ENCODE results near the gene BCS1L.

DNA sequence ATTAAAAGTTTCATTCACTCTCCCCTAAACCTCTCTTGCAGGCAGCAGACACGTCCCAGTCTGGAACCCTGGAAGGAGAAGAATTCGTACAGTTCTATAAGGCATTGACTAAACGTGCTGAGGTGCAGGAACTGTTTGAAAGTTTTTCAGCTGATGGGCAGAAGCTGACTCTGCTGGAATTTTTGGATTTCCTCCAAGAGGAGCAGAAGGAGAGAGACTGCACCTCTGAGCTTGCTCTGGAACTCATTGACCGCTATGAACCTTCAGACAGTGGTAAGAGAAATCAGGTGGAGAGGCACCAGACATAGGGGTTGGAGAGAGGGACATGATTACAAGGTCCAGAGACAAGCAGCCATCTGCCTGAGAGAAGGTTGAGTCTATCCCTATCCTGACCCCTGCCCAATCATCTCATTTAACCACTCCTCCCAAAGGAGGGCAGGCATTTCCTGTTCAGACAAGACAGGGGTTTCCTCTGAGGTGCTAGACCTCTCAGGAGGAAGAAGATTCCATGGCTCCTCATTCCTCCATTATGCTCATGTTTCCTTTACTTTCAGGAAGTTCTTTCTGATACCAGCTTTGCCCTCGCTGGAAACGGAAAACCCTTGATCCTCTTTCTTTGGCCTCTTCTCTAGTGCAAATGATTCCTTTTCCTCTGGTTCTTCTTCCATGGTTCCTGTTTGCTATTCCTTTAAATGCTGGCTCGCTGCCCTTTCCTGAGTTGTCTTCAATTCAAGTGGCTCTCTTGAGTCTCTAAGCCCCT lies 36.7 kb upstream of the BCS1L start:
- TF ChIP-seq, protein P1, sequence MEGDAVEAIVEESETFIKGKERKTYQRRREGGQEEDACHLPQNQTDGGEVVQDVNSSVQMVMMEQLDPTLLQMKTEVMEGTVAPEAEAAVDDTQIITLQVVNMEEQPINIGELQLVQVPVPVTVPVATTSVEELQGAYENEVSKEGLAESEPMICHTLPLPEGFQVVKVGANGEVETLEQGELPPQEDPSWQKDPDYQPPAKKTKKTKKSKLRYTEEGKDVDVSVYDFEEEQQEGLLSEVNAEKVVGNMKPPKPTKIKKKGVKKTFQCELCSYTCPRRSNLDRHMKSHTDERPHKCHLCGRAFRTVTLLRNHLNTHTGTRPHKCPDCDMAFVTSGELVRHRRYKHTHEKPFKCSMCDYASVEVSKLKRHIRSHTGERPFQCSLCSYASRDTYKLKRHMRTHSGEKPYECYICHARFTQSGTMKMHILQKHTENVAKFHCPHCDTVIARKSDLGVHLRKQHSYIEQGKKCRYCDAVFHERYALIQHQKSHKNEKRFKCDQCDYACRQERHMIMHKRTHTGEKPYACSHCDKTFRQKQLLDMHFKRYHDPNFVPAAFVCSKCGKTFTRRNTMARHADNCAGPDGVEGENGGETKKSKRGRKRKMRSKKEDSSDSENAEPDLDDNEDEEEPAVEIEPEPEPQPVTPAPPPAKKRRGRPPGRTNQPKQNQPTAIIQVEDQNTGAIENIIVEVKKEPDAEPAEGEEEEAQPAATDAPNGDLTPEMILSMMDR (conservative IDR thresholded peaks at IDR 0.05; ENCODE audit: low read length), result no peak
- TF ChIP-seq EZH2phosphoT487 (IDR thresholded peaks at IDR 0.05; ENCODE audit: borderline replicate concordance), result no peak
